OCI-M2 (cell line): Measurements from ENCODE around the gene FHOD1.

ENCODE experiments used
- DNase-seq: peaks from one replicate; lab custom pipeline; 2025; ENCODE audit not compliant: unreplicated experiment; lab: John Stamatoyannopoulos, UW

FHOD1 gene

GRCh38 chr16:67252609-67253497 lies 5.6 kb upstream of the FHOD1 start:
- no peak for DNase-seq

- DNase-seq, result no peak
Observed at GRCh38 chr16:67250045-67250327, 2.7 kb upstream of the FHOD1 start.

GRCh38 chr16:67249178-67250044 lies 2.1 kb upstream of the FHOD1 start:
- no peak for DNase-seq

- DNase-seq, result no peak
Observed at GRCh38 chr16:67248401-67249177, 1.3 kb upstream of the FHOD1 start, which contains the start of gene SLC9A5. Gene SLC9A5 (plus strand): TSS chr16:67248979. CDS start chr16:67249015, 36 bp downstream.

GRCh38 chr16:67248073-67248400 lies 756 bp upstream of the FHOD1 start:
- no peak for DNase-seq

GRCh38 chr16:67246756-67247191 lies 507 bp downstream of the FHOD1 start:
- no peak for DNase-seq

GRCh38 chr16:67246081-67246755 lies 1.1 kb downstream of the FHOD1 start:
- DNase-seq, result no peak

- DNase-seq, result no peak
Observed at GRCh38 chr16:67245674-67246080, 1.6 kb downstream of the FHOD1 start.

- no peak for DNase-seq
Observed at GRCh38 chr16:67245186-67245585, 2.1 kb downstream of the FHOD1 start.

- DNase-seq, result no peak
Observed at GRCh38 chr16:67244387-67245185, 2.7 kb downstream of the FHOD1 start.

GRCh38 chr16:67243481-67243880 lies 3.8 kb downstream of the FHOD1 start:
- no peak for DNase-seq

GRCh38 chr16:67242138-67242730 lies 5.0 kb downstream of the FHOD1 start:
- no peak for DNase-seq

GRCh38 chr16:67241008-67241900 lies 6.0 kb downstream of the FHOD1 start:
- DNase-seq, result no peak

- no peak for DNase-seq
Observed at GRCh38 chr16:67240506-67240905, 6.8 kb downstream of the FHOD1 start.

GRCh38 chr16:67238806-67239470 lies 8.3 kb downstream of the FHOD1 start:
- DNase-seq, result no peak

GRCh38 chr16:67238278-67238575 lies 9.1 kb downstream of the FHOD1 start:
- no peak for DNase-seq

GRCh38 chr16:67237396-67238277 lies 9.6 kb downstream of the FHOD1 start:
- no peak for DNase-seq
